ENCODE measurements around the gene KATNB1.

KATNB1 gene

DNA sequence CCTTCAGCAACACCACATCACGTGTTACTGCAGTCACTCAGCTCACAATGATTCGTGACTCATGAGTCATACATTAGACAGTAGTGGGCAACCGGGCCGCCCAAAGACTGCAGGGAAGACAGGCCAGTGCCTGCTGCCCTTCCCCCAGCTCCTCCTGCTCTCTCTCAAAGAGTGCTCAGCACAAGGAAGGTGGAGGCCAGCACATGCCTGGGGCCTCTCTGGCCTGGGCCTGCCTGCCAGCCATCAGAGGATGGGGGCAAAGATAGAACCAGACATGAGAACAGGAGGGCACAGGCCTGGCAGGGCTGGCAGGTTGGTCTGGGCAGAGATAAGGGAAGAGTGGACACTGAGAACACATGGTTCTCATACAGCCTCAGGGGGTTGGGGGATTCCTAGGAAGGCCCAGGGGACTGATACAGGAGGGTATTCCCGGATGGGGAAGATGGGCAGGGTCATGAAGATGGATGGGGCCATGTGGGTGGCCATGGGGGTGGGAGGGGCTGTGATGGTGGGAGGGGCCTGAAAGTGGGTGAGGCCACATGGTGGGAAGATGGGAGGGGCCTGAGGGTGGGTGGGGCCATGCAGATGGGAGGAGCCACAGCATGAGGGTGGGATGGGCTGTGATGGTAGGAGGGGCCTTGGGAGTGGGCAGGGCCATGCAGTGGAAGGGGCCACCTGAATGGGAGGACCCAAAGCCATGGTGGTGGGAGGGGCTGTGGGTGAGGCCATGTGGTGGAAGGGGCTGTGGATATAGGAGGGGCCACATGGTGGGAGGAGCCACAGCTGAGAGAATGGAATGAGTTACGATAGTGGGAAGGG, 29.0 kb downstream of the KATNB1 start:
- TF ChIP-seq, protein P1, sequence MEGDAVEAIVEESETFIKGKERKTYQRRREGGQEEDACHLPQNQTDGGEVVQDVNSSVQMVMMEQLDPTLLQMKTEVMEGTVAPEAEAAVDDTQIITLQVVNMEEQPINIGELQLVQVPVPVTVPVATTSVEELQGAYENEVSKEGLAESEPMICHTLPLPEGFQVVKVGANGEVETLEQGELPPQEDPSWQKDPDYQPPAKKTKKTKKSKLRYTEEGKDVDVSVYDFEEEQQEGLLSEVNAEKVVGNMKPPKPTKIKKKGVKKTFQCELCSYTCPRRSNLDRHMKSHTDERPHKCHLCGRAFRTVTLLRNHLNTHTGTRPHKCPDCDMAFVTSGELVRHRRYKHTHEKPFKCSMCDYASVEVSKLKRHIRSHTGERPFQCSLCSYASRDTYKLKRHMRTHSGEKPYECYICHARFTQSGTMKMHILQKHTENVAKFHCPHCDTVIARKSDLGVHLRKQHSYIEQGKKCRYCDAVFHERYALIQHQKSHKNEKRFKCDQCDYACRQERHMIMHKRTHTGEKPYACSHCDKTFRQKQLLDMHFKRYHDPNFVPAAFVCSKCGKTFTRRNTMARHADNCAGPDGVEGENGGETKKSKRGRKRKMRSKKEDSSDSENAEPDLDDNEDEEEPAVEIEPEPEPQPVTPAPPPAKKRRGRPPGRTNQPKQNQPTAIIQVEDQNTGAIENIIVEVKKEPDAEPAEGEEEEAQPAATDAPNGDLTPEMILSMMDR (IDR thresholded peaks at IDR 0.05; ENCODE audit: control insufficient read depth, extremely low read depth, insufficient read depth) = no peak
- H3K4me3 ChIP-seq (ENCODE audit: low read depth, low read length) = no peak overlapping the region
- DNase-seq (ENCODE audit: low read depth) = no peak

DNA sequence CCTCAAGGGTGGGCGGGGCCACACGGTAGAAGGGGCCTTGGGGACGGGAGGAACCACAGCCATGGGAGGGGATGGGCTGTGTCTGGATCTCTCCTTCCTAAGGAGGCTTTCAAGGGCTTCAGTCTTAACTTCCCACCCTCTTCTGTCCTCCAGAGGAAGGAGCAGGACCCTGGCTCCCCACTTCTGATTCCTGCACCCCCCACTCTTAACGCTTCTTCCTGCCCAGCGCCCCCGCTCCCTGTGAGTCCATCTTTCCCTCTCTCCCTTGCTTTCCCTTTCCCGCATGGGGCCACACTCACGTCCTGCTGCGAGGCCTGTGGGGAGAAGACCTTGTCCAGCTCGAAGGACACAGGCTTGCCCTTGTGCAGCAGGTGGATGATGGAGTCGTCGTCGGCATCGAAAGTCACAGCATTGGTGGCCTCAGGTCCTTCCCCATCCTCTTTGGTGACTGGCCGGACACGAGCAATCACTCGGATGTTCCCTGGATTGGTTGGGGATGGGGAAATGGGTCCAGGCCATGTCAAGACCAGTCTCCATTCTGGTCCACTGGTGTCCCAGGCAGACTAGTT, 29.7 kb downstream of the KATNB1 start:
- DNase-seq (ENCODE audit: low read depth) = no peak
- TF ChIP-seq, protein P1 (IDR thresholded peaks at IDR 0.05; ENCODE audit: control insufficient read depth, extremely low read depth, insufficient read depth) = no peak

DNA sequence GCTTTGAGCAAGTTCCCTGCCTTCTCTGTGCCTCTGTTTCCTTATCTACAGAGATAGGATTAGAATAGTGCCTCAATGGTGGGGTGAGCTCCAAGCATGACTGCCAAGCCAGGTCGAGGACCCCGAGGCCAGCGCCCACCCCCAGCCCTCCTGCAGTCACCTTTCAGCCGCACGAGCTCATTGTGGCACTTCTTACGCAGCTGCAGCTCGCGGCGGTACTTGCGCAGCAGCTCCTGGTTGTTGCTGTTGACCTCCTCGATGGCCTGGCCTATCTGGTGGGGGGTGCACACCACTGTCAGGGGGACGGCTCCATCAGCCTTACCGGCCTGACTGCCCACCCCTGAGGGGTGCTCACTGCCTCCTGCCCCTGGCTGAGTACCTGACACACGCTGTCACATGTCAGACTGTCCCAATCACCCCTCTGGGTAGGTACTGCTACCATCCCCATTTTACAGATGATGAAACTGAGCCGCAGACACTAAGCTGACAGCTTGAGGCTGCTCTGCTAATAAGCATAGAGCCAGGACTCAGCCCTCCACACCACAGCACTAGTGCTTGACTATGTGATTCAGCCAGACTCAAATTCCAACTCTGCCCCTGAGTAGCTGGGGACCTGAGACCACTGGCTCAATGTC, 31.3 kb downstream of the KATNB1 start:
- TF ChIP-seq, protein P1 (IDR thresholded peaks at IDR 0.05; ENCODE audit: control insufficient read depth, extremely low read depth, insufficient read depth) = no peak
- no peak for DNase-seq (ENCODE audit: low read depth)
- H3K4me3 ChIP-seq (ENCODE audit: low read depth, low read length) = no peak overlapping the region

More for the DNA sequence above, 29.7 kb downstream of the KATNB1 start:
- H3K4me3 ChIP-seq (ENCODE audit: low read depth, low read length) = no peak overlapping the region

DNA sequence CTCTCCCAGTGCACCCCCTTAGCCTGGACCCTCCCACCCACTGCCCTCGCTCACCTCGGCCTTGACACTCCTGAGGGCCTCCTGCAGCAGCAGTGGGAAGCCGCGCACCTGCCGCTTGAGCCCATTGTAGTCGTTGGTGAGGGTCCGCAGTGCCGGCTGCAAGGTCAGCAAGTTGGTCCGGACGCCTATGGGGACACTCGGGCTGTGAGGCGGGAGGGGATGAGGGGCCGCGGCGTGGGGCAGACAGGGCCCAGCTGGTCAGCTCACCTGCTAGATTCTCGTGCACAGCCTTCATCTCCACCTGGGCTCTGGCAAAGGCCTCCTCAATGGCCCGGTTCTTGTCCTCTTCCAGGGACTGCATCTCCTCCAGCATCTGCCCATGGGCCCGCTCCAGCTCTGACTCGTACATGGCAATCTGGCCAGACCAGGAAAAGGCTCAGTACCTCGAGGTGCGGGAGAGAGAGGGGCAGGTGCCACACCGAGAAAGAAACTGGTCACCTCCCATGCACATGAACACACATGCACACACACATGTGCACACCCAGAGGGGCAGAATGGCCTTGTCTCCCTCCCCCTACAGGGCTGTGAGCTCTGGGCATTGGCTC, 34.1 kb downstream of the KATNB1 start:
- DNase-seq (ENCODE audit: low read depth) = no peak
- TF ChIP-seq, protein P1 (IDR thresholded peaks at IDR 0.05; ENCODE audit: control insufficient read depth, extremely low read depth, insufficient read depth) = no peak
- no peak overlapping the region for H3K4me3 ChIP-seq (ENCODE audit: low read depth, low read length)

DNA sequence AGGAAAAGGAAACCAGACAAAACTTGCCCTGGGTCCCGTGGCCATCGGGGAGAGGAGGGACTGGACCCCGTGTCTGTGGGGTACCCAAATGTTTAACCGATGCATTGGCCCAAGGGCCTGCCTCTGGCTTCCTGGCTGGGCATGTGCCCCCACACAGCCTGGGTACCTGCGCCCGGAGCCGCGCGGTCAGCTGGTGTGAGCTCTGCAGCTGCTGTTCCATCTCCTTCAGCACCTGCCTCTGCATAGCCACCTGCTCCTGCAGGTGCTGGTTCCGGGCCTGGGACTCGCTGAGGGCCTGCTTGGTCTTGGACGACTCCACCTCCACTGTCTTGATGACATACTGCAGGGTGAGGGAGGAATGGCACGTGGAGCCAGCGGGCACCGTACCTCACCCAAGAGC, 34.8 kb downstream of the KATNB1 start:
- DNase-seq (ENCODE audit: low read depth) = no peak
- TF ChIP-seq, protein P1 (IDR thresholded peaks at IDR 0.05; ENCODE audit: control insufficient read depth, extremely low read depth, insufficient read depth) = no peak
- no peak overlapping the region for H3K4me3 ChIP-seq (ENCODE audit: low read depth, low read length)

DNA sequence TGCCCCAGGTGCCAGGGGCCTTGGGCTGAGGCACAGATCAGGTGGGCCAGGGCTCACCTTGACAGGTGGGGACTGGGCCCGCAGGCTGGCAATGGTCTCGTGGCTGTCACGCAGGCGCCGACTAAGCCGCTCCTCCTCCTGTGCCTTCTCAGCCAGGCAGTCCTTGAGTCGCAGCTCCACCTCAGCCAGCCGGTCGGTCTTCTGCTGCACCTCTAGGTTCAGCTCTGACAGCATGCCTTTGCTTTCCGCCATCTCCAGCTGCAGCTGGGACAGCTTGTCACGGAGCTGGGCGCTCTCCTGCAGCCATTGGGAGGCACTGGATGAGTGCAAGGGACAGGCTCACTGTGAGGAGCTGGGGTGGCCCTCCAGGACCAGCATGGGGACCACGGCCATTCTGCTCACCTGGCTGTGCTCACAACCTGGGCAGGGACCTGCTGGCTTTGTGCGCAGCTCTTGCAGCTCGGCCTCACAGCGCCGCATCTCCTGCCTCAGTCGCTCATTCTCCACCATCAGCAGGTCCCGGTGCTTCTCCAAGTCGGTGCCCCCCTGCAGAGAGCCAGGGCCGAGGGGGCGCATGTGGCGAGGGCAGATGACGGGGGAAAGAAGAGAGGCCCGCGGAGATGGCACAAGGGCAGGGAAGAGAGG, 35.7 kb downstream of the KATNB1 start:
- H3K4me3 ChIP-seq (ENCODE audit: low read depth, low read length) = no peak overlapping the region
- TF ChIP-seq, protein P1 (IDR thresholded peaks at IDR 0.05; ENCODE audit: control insufficient read depth, extremely low read depth, insufficient read depth) = no peak
- no peak for DNase-seq (ENCODE audit: low read depth)
